Natural killer cell treated with Interleukin-12 subunit alpha and Interleukin-12 subunit beta and Interleukin-15 and Interleukin-18, amount 100 ng/mL, for 72 hours (primary cell): ENCODE measurements around the gene MPZL1. TPM values are rescaled to one million over a fixed set of nuclear protein-coding genes. Genes with fewer than 3 reads are reported as not detected.

Source experiments
- ATAC-seq, 2 donors: fragments of 150-1000 bp; cut with Tn5 transposase in 1 of 2; sonication (Bioruptor Pico), chemical (Tn5 transposase) in 1 of 2; 2 replicates each; pipeline ENCODE4 v1.10.0; 2021
- DNase-seq: peaks from one replicate; pipeline ENCODE4 v3.0.0; 2022; ENCODE audit warnings: low spot score
- H3K27ac Mint-ChIP-seq, 2 donors: 1 replicate in 1 of 2; 2 replicates in 1 of 2; pipeline ENCODE4 v1.8.0; 2022; ENCODE audit warnings: mixed read lengths in 2 of 2, mild to moderate bottlenecking in 1 of 2, moderate library complexity in 1 of 2
- H3K27me3 Mint-ChIP-seq, 2 donors: 1 replicate in 1 of 2; 2 replicates in 1 of 2; pipeline ENCODE4 v1.8.0; 2022; ENCODE audit warnings: mixed read lengths in 2 of 2
- H3K36me3 Mint-ChIP-seq: one replicate; pipeline ENCODE4 v1.8.0; 2022; ENCODE audit warnings: mixed read lengths
- H3K4me1 Mint-ChIP-seq, 2 donors: 1 replicate in 1 of 2; 2 replicates in 1 of 2; pipeline ENCODE4 v1.8.0; 2022; ENCODE audit warnings: low read depth in 2 of 2, mixed read lengths in 2 of 2, mild to moderate bottlenecking in 1 of 2
- H3K4me3 Mint-ChIP-seq: one replicate; pipeline ENCODE4 v1.8.0; 2022; ENCODE audit warnings: mixed read lengths
- H3K9me3 Mint-ChIP-seq: 2 replicates; pipeline ENCODE4 v1.8.0; 2022; ENCODE audit warnings: mixed read lengths
- total RNA-seq, 2 donors: library from RNA; stranded (reverse); gene quantifications; one replicate each; pipeline ENCODE4 v1.2.3, GENCODE V29; 2022

Gene MPZL1
- 10 to 100 TPM; 15.3 to 25.6 TPM for total RNA-seq

DNA sequence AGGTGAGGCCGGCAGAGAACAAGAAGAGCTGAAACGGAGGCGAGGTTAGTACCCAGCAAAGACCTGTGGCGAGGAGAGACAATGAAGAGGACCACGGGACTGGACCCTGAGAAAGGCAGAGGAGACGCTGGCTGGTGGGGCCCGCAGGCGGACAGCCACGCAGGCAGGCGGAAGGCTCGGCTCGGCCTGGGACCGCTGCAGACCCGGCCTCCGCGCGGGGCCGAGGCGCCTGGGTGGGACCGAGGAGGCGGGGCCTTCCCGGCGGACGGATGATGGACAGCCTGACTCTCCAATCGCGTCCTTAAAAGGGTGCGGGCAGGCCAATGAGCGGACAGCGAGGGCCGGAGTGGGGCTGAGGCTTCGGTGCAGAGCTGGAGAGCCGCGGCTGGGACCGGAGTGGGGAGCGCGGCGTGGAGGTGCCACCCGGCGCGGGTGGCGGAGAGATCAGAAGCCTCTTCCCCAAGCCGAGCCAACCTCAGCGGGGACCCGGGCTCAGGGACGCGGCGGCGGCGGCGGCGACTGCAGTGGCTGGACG lies at the start of gene MPZL1:
MPZL1 (plus strand) TSS at position 366 of the 535 bp plus-strand sequence. CDS start 170 bp downstream, outside the sequence.
- peak within 1 kb of the TSS; percentile 94 for H3K4me3 Mint-ChIP-seq
- H3K27ac Mint-ChIP-seq: peak within 1 kb of the TSS; percentile 59 to 83
- peaks cover 10 to 13% of the 10 kb centered on the region in 2 donors for H3K27me3 Mint-ChIP-seq
- H3K36me3 Mint-ChIP-seq: no peaks in the 10 kb centered on the region
- H3K9me3 Mint-ChIP-seq: no peaks in the 10 kb centered on the region
- peaks cover 17 to 33% of the 10 kb centered on the region in 2 donors for H3K4me1 Mint-ChIP-seq
- peak; percentile 94 for DNase-seq
- ATAC-seq: peak; percentile 99 to 100

DNA sequence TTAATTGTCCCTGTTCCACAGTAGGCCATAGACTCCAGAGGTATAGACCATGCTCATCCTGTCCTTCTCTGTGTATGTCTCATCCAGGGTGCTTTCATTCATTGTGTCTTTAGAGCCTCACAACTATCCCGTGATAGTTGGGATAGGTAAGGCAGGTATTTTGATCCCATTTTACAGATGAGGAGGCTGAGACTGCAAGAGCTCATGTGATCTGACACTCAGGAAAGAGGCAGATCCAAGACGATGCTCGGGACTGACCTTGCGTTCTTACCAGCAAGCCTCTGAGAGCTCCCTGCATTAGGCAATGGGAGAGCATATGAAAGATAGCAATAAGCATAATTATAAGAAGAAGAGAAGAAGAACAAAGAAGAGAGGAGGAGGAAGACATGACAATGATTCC lies 49.0 kb upstream of the MPZL1 start:
- H3K36me3 Mint-ChIP-seq: no peaks in the 10 kb centered on the region
- ATAC-seq: no peak
- no peaks in the 10 kb centered on the region for H3K27me3 Mint-ChIP-seq
- H3K4me1 Mint-ChIP-seq: peaks cover 65 to 83% of the 10 kb centered on the region in 2 donors
- peak overlapping the region; percentile 36 to 44 for H3K27ac Mint-ChIP-seq
- no peak overlapping the region for H3K4me3 Mint-ChIP-seq
- DNase-seq: no peak
- no peaks in the 10 kb centered on the region for H3K9me3 Mint-ChIP-seq

DNA sequence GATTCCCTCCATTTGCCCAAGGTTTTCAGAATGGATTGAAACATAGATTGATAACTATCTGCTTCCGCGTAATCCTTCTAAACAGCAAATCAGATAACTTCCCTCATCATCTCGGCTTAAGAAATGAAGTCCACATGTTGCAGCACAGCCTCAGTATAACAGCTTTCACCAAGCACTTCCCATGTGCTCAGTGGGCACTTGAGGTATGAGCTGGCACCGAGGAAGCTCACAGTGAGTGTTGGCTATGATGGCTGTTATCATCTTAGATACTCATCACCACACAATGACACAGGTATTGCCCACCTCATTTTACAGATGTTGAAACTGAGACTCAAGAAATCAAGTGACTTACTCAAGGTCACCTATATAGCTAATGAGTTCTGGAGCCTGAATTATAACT lies 48.5 kb upstream of the MPZL1 start:
- Mint-ChIP-seq H3K36me3 (no peaks in the 10 kb centered on the region), H3K4me1 (peaks cover 63 to 80% of the 10 kb centered on the region in 2 donors), H3K4me3 (no peak overlapping the region), H3K27ac (peak overlapping the region; percentile 15 to 36), H3K27me3 (no peaks in the 10 kb centered on the region), H3K9me3 (no peaks in the 10 kb centered on the region)
- peak in 1 of 2 donors; percentile 51 for ATAC-seq
- no peak for DNase-seq

- Mint-ChIP-seq H3K4me1 (peaks cover 56 to 71% of the 10 kb centered on the region in 2 donors), H3K27ac (peak overlapping the region; percentile 15 to 36), H3K9me3 (no peaks in the 10 kb centered on the region), H3K27me3 (no peaks in the 10 kb centered on the region), H3K36me3 (no peaks in the 10 kb centered on the region), H3K4me3 (no peak overlapping the region)
- ATAC-seq (no peak), DNase-seq (no peak)
These were observed 47.6 kb upstream of the MPZL1 start for GRCh38 chr1:167674156-167674555.

- Mint-ChIP-seq H3K9me3 (no peaks in the 10 kb centered on the region), H3K27ac (peak overlapping the region in 1 of 2 donors; percentile 60), H3K27me3 (no peaks in the 10 kb centered on the region), H3K4me1 (peaks cover 54 to 62% of the 10 kb centered on the region in 2 donors), H3K4me3 (no peak overlapping the region), H3K36me3 (no peaks in the 10 kb centered on the region)
- DNase-seq: no peak
- ATAC-seq: no peak
These were observed 46.3 kb upstream of the MPZL1 start for GRCh38 chr1:167675440-167675839.

DNA sequence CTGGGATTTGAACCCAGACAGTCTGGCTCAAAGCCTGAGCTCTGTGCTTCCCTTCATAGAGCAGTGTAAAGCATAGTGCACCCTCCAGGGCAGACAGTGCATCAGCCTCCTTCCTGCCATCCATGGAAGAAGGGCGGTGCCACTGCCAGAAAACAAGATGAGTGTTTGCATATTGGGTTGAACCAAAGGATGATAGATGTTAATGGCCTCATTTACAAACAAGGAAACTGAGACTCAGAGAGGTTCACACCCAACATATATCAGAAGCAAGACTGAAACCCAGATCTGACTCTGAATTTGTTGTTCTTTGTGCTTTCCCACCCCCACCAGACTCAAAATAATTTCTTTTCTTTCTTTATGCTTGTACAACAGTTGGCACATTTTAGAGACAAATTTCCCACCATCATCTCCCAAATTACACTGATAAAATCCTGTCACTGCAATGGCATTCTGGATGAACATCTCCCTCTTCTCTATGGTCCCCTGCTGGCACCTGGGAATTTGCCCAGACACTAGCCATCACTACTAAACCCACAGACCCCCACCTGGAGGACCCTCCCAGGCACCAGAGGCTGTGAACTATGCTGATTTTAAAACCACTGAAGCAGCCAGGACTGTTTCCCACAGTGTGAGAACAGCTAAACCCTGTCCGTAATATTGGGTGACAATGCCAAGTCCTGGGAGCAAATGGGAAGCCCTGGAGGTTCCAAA lies 45.4 kb upstream of the MPZL1 start:
- ATAC-seq: peak in 1 of 2 donors; percentile 32
- Mint-ChIP-seq H3K4me3 (no peak overlapping the region), H3K36me3 (no peaks in the 10 kb centered on the region)

DNA sequence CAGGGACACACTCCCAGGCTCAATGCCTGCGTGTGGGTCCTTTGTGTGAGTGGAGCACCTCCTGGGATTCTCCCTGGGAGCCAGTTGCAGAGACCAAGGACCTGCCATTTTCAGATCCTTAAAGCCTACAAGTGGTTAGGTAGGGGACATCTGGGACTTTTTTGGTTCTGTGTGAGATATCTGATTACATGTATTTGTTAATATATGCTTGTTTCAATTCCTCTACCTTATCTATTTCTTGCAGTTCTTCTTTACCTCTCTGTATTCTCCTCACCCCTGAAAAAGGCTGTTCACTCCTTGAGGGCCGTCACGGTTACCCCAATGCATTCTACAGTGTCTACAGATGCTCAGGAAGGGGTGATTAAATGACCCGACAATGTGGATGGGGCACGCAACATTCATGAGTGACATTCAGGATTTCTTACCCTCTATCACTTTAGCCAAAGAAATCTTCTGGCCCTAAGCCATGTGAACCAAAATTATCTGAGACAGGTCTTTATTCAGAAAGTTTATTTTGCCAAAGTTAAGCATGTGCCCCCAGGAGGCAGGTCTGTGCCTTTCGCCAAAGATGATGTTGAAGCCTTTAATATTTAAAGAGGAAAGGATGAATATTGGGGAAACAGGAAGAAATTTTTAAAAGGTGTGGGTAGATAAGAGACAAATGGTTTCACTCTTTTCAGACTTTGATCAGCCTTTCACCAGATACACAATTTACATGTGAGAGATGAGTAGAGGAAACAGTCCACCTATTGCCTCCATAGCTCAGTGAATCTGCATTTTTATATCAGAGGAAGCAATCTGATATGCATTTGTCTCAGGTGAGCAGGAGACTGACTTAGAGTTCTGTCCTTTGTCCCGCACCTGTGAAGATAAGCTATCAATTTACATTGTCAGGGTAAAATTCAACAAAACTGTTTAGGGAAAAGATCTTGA lies 44.6 kb upstream of the MPZL1 start:
- peaks cover 45 to 57% of the 10 kb centered on the region in 2 donors for H3K4me1 Mint-ChIP-seq
- no peaks in the 10 kb centered on the region for H3K27me3 Mint-ChIP-seq
- no peaks in the 10 kb centered on the region for H3K9me3 Mint-ChIP-seq
- ATAC-seq (no peak), DNase-seq (no peak)
- H3K27ac Mint-ChIP-seq: peak overlapping the region in 1 of 2 donors; percentile 60
- no peak overlapping the region for H3K4me3 Mint-ChIP-seq
- no peaks in the 10 kb centered on the region for H3K36me3 Mint-ChIP-seq

More for the DNA sequence above, 45.4 kb upstream of the MPZL1 start:
- Mint-ChIP-seq H3K27me3 (no peaks in the 10 kb centered on the region), H3K27ac (peak overlapping the region in 1 of 2 donors; percentile 60), H3K4me1 (peaks cover 48 to 57% of the 10 kb centered on the region in 2 donors), H3K9me3 (no peaks in the 10 kb centered on the region)
- no peak for DNase-seq

- no peaks in the 10 kb centered on the region for H3K36me3 Mint-ChIP-seq
- H3K9me3 Mint-ChIP-seq: no peaks in the 10 kb centered on the region
- no peak overlapping the region for H3K27ac Mint-ChIP-seq
These were observed 43.4 kb upstream of the MPZL1 start for GRCh38 chr1:167678422-167678821.

GRCh38 chr1:167678838-167679237 lies 42.9 kb upstream of the MPZL1 start:
- no peak overlapping the region for H3K27ac Mint-ChIP-seq
- H3K4me1 Mint-ChIP-seq: peaks cover 32 to 44% of the 10 kb centered on the region in 2 donors
- no peaks in the 10 kb centered on the region for H3K9me3 Mint-ChIP-seq
- ATAC-seq (no peak), DNase-seq (no peak)
- no peaks in the 10 kb centered on the region for H3K36me3 Mint-ChIP-seq
- H3K27me3 Mint-ChIP-seq: no peaks in the 10 kb centered on the region
- no peak overlapping the region for H3K4me3 Mint-ChIP-seq

More at GRCh38 chr1:167678422-167678821, 43.4 kb upstream of the MPZL1 start:
- ATAC-seq (no peak), DNase-seq (no peak)
- Mint-ChIP-seq H3K4me1 (peaks cover 36 to 48% of the 10 kb centered on the region in 2 donors), H3K4me3 (no peak overlapping the region), H3K27me3 (no peaks in the 10 kb centered on the region)

DNA sequence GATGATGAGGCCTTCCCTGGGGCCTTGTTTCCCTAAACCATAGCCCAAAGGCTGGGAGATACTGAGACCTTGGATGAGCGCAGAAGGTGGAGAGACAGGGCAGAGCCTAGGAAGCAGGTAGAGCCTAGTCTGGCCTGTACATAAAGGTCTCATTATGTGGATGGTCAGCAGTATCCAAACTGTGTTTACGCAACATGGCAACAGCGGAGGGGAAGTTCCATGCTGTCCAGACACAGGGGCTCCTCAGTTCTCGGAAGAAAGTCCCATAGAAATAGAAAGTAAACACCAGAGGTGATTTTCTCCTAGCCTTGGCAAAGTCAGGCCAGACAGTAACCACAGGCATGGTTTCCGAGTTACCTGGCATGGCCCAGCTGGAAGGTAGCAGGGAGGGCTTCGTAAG lies 42.1 kb upstream of the MPZL1 start:
- Mint-ChIP-seq H3K9me3 (no peaks in the 10 kb centered on the region), H3K36me3 (peaks cover 5% of the 10 kb centered on the region), H3K4me3 (no peak overlapping the region), H3K27ac (no peak overlapping the region), H3K4me1 (peaks cover 29 to 47% of the 10 kb centered on the region in 2 donors), H3K27me3 (no peaks in the 10 kb centered on the region)
- ATAC-seq (no peak), DNase-seq (no peak)

DNA sequence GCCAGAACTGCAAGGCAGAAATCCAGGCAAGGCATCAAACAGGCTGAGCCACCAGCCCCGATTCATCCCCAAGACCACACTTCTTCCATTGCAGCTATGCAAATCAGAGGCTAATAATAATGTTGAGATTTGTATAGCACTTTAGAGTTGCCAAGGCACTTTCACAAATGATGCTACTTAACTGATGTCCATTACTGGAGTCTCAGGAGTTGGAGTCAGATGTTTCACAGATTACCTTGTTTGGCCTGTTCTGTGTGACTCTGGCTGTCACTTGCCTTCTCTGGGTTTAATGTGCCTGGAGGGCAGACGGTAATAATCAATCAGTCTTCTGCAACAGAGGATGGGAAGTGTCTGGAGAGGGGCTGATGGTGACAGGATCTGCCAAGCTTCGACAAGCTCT lies 40.8 kb upstream of the MPZL1 start:
- DNase-seq: no peak
- H3K27me3 Mint-ChIP-seq: no peaks in the 10 kb centered on the region
- no peak overlapping the region for H3K27ac Mint-ChIP-seq
- H3K4me3 Mint-ChIP-seq: no peak overlapping the region
- H3K36me3 Mint-ChIP-seq: peaks cover 5% of the 10 kb centered on the region
- no peak for ATAC-seq
- peaks cover 28 to 36% of the 10 kb centered on the region in 2 donors for H3K4me1 Mint-ChIP-seq
- H3K9me3 Mint-ChIP-seq: no peaks in the 10 kb centered on the region

DNA sequence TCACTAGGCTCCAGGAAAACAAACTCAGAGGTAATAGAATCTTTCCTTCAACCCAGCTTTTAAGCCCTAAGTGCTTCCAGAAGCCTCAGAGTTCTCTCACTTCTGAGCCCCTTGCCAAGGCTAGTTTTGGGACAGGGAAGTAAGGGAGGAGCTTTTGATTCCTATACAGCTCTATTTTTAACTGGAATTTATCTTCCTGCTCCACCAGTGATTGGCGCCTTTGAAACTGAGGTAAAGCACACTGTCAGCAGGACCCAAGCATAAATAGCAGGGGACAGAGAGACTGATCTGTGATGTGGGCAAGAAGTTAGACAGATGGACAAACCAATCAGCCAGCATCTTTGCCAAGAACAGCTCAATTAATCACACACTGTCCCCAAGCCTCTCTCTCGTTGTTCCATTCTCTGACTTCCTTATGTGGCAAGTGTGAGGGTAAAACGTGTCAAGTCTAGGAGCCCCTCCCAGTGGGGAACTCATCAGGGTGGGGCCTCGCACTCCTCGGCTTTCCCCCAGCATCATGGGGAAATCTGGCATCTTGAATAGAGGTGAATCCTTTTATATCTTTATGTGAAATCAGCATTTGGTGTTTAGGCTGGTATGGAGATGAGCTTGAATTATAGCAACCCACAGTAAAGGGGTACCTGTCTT lies 40.2 kb upstream of the MPZL1 start:
- Mint-ChIP-seq H3K36me3 (peaks cover 5% of the 10 kb centered on the region), H3K4me1 (peaks cover 22 to 31% of the 10 kb centered on the region in 2 donors), H3K9me3 (no peaks in the 10 kb centered on the region), H3K27me3 (no peaks in the 10 kb centered on the region), H3K4me3 (no peak overlapping the region), H3K27ac (no peak overlapping the region)
- peak; percentile 61 for DNase-seq
- ATAC-seq: peak in 1 of 2 donors; percentile 82

DNA sequence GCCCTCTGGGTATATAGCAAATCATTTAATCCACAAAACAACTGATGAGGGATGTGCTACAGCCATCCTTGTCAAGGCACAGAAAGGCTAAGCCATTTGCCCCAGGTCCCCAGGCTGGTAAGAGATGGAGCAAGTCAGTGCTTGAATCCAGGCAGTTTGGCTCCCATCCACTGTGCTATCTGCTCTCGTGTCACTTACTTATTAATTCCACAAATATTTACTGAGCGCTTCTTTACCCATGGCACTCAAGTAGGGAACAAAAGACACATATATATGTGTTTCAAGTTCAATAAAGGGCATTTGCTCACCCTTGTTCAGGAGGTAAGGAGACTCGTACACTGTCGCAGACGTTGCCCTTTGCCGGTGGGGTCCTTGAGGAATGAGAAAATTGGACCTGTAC lies 38.6 kb upstream of the MPZL1 start:
- Mint-ChIP-seq H3K27me3 (no peaks in the 10 kb centered on the region), H3K4me3 (no peak overlapping the region), H3K36me3 (peaks cover 5% of the 10 kb centered on the region), H3K4me1 (peaks cover 19 to 21% of the 10 kb centered on the region in 2 donors), H3K9me3 (no peaks in the 10 kb centered on the region), H3K27ac (peak overlapping the region in 1 of 2 donors; percentile 17)
- DNase-seq (no peak), ATAC-seq (no peak)
